ENCODE data around the gene GJA1. TPM values are rescaled to one million over a fixed set of nuclear protein-coding genes. Genes with fewer than 3 reads are reported as not detected.

Gene GJA1
- total and polyA plus RNA-seq, 2 of the 8 experiments (the other 6 are each of a cell fraction or from before 2014, with no cell fraction given), result 468 to 795 TPM

DNA sequence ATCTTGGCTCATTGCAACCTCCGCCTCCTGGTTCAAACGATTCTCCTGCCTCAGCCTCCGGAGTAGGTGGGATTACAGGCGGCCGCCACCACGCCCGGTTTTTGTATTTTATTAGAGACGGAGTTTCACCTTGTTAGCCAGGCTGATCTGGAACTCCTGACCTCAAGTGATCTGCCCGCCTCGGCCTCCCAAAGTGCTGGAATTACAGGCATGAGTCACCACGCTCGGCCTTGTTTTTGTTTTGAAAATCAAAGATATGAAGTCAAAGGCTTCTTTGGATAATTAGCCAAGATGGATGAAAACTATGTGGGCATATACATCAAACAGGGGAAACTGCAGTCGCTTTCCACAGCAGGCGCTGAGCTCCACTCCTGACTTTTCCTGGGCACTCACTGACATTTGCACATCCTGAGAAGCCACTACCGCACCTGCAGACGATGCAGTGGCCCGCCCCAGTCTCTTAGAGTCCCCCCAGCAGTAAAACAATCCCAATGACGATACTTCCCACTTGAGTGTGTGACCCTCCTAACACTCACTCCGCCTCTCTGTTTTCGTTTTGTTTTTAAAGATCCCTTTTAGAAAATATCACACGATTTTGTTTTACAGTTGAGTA lies 44.1 kb downstream of the GJA1 start:
- Histone ChIP-seq H3K56ac (replicated peaks; ENCODE audit: insufficient read length, low read depth, low read length) (no peak overlapping the region), H4K91ac (replicated peaks; ENCODE audit: insufficient read length, low read length) (no peak overlapping the region), H3K4ac (replicated peaks; ENCODE audit: insufficient read length, low read depth, low read length) (no peak overlapping the region), H2AFZ (ENCODE audit: low read length) (no peak overlapping the region), H3K23ac (ENCODE audit: insufficient read length) (no peak overlapping the region), H3K79me1 (ENCODE audit: low read depth, low read length) (no peaks in the 10 kb centered on the region), H3K9ac (replicated peaks in 1 of 4; ENCODE audit: extremely low read depth in 1 of 4, low read depth in 3 of 4, low read length in 3 of 4) (no peak overlapping the region), H3K18ac (ENCODE audit: extremely low read depth, low read length) (no peak overlapping the region), H2BK12ac (ENCODE audit: low read depth, low read length) (no peak overlapping the region), H4K8ac (ENCODE audit: extremely low read depth, insufficient read depth, low read length) (no peak overlapping the region), H3K79me2 (ENCODE audit: control insufficient read depth in 1 of 2, insufficient read depth in 2 of 2, low read length in 2 of 2) (no peaks in the 10 kb centered on the region), H3K4me2 (ENCODE audit: insufficient read depth in 1 of 2, low read depth in 2 of 2, low read length in 2 of 2) (no peak overlapping the region), H4K5ac (ENCODE audit: insufficient read length, low read depth, low read length) (no peak overlapping the region), H2BK5ac (ENCODE audit: low read depth, low read length) (no peak overlapping the region), H3K27me3 (replicated peaks in 1 of 4; ENCODE audit: control insufficient read depth in 3 of 4, extremely low read depth in 1 of 4, insufficient read depth in 3 of 4, low read length in 3 of 4) (no peaks in the 10 kb centered on the region), H3K14ac (ENCODE audit: insufficient read length) (no peak overlapping the region), H2BK15ac (ENCODE audit: low read length) (no peak overlapping the region), H3K23me2 (ENCODE audit: low read depth, low read length) (no peaks in the 10 kb centered on the region), H3K4me1 (replicated peaks in 1 of 4; ENCODE audit: control insufficient read depth in 3 of 4, insufficient read depth in 4 of 4, low read length in 3 of 4) (no peaks in the 10 kb centered on the region), H3K27ac (ENCODE audit: low read depth, low read length) (no peak overlapping the region), H3K4me3 (ENCODE audit: extremely low read depth in 1 of 4, insufficient read depth in 2 of 4, low read depth in 3 of 4, low read length in 4 of 4) (no peak overlapping the region), H3K9me3 (ENCODE audit: insufficient read depth in 2 of 2, low read depth in 1 of 2, low read length in 1 of 2) (no peaks in the 10 kb centered on the region), H2BK20ac (ENCODE audit: low read length) (no peak overlapping the region), H3K36me3 (ENCODE audit: control insufficient read depth in 2 of 4, insufficient read depth in 4 of 4, low read length in 3 of 4) (no peaks in the 10 kb centered on the region), H2AK5ac (ENCODE audit: low read depth, low read length) (no peak overlapping the region), H4K20me1 (replicated peaks in 1 of 2; ENCODE audit: control insufficient read depth in 1 of 2, insufficient read depth in 2 of 2, low read length in 2 of 2) (no peaks in the 10 kb centered on the region), H2BK120ac (replicated peaks; ENCODE audit: low read depth, low read length) (no peak overlapping the region)
- no peak for FAIRE-seq
- POLR2A ChIA-PET (ENCODE audit: partially characterized antibody), result no interaction called here
- CTCF ChIA-PET (ENCODE audit: partially characterized antibody), result no interaction called here
- 87% methylated on average over 21 of the region's 21 CpGs; no CpG with 5 or more reads in 1 of the 2 experiments for WGBS, 2 experiments (ENCODE audit: extremely low coverage in 1 of 2, insufficient coverage in 1 of 2, insufficient read length in 1 of 2, insufficient replicate concordance in 2 of 2, low coverage in 1 of 2, low lambda C conversion rate in 2 of 2, missing lambda C conversion rate in 1 of 2)
- no peak for DNase-seq (ENCODE audit: low read depth in 1 of 2, low spot score in 2 of 2)
- TF ChIP-seq RBBP5 (IDR thresholded peaks at IDR 0.05; ENCODE audit: borderline replicate concordance, low read depth, low read length) (no peak), SP4 (IDR thresholded peaks at IDR 0.05; ENCODE audit: low read length) (no peak), ZNF274 (IDR thresholded peaks at IDR 0.05; ENCODE audit: borderline replicate concordance, extremely low read depth, low read length) (no peak), RFX5 (IDR thresholded peaks at IDR 0.05; ENCODE audit: borderline replicate concordance, low read depth, low read length) (no peak), JUND (IDR thresholded peaks at IDR 0.05; ENCODE audit: low read length) (no peak), HDAC6 (IDR thresholded peaks at IDR 0.05; ENCODE audit: low read depth, low read length) (no peak)
